NAMALWA (cell line): ENCODE measurements around the gene HCLS1.
"Not testable (repeated sequence)": the region's sequence is repeated elsewhere in the genome, so short reads cannot be mapped to it uniquely, and the experiment has no call there.

Source experiments
- DNase-seq: peaks from one replicate; pipeline ENCODE4 v3.0.0-alpha.2; 2015; ENCODE audit warnings: low spot score

HCLS1 gene

GRCh38 chr3:121658716-121659435 lies 1.8 kb downstream of the HCLS1 start:
- no peak for DNase-seq

- no peak for DNase-seq
These were observed 6.0 kb downstream of the HCLS1 start for GRCh38 chr3:121654493-121655385.

- DNase-seq = no peak
These were observed 9.0 kb downstream of the HCLS1 start for GRCh38 chr3:121651684-121652083.

- no peak for DNase-seq
These were observed 11.1 kb downstream of the HCLS1 start for GRCh38 chr3:121649645-121650044.

GRCh38 chr3:121648219-121648958 lies 12.3 kb downstream of the HCLS1 start:
- no peak for DNase-seq

- DNase-seq = no peak
These were observed 15.6 kb downstream of the HCLS1 start for GRCh38 chr3:121645054-121645453.

- no peak for DNase-seq
These were observed 17.9 kb downstream of the HCLS1 start for GRCh38 chr3:121642601-121643314.

- no peak for DNase-seq
These were observed 19.6 kb downstream of the HCLS1 start for GRCh38 chr3:121641127-121641526.

GRCh38 chr3:121637922-121638321 lies 22.8 kb downstream of the HCLS1 start:
- DNase-seq = no peak

- no peak for DNase-seq
These were observed 30.3 kb downstream of the HCLS1 start for GRCh38 chr3:121630355-121630754.

GRCh38 chr3:121629601-121630000 lies 31.1 kb downstream of the HCLS1 start:
- no peak for DNase-seq

GRCh38 chr3:121627622-121628021 lies 33.1 kb downstream of the HCLS1 start:
- DNase-seq = no peak

GRCh38 chr3:121627211-121627610 lies 33.5 kb downstream of the HCLS1 start:
- no peak for DNase-seq

- no peak for DNase-seq
These were observed 34.2 kb downstream of the HCLS1 start for GRCh38 chr3:121626495-121626894.

- no peak for DNase-seq
These were observed 36.4 kb downstream of the HCLS1 start for GRCh38 chr3:121624147-121624899.

- no peak for DNase-seq
These were observed 39.2 kb downstream of the HCLS1 start for GRCh38 chr3:121621491-121621890.

GRCh38 chr3:121619691-121620090 lies 41.0 kb downstream of the HCLS1 start:
- DNase-seq = no peak

- no peak for DNase-seq
These were observed 54.6 kb downstream of the HCLS1 start for GRCh38 chr3:121606106-121606505.

GRCh38 chr3:121604759-121605158 lies 55.9 kb downstream of the HCLS1 start:
- DNase-seq = no peak

- DNase-seq = no peak
These were observed 59.4 kb downstream of the HCLS1 start for GRCh38 chr3:121601212-121601812.

- DNase-seq = not testable (repeated sequence)
These were observed 60.8 kb downstream of the HCLS1 start for GRCh38 chr3:121599900-121600299.
